Rectal smooth muscle tissue (tissue), 1 donor: Measurements from ENCODE around the gene RIC3.

Experiments
- H3K27ac ChIP-seq: one replicate; pipeline ENCODE4 v1.7.0; 2013; ENCODE audit warnings: low read depth, low read length, inconsistent platforms
- H3K27me3 ChIP-seq: one replicate; pipeline ENCODE4 v1.7.0; 2013; ENCODE audit warnings: low read length; ENCODE audit not compliant: control insufficient read depth, insufficient read depth
- H3K36me3 ChIP-seq: one replicate; pipeline ENCODE4 v1.7.0; 2013; ENCODE audit warnings: low read length; ENCODE audit not compliant: control insufficient read depth, insufficient read depth
- H3K4me1 ChIP-seq: one replicate; pipeline ENCODE4 v1.7.0; 2013; ENCODE audit warnings: low read length; ENCODE audit not compliant: control insufficient read depth, insufficient read depth
- H3K4me3 ChIP-seq: one replicate; pipeline ENCODE4 v1.7.0; 2013; ENCODE audit warnings: low read length
- H3K9ac ChIP-seq: one replicate; pipeline ENCODE4 v1.7.0; 2013; ENCODE audit warnings: low read length

Gene RIC3

GRCh38 chr11:8203414-8203715 is 34.5 kb upstream of the RIC3 start:
- no peaks in the 10 kb centered on the region for H3K27me3 ChIP-seq
- H3K9ac ChIP-seq: no peak overlapping the region
- H3K27ac ChIP-seq: no peak overlapping the region
- no peaks in the 10 kb centered on the region for H3K4me1 ChIP-seq
- no peak overlapping the region for H3K4me3 ChIP-seq
- H3K36me3 ChIP-seq: no peaks in the 10 kb centered on the region

- Histone ChIP-seq H3K9ac (no peak overlapping the region), H3K27me3 (no peaks in the 10 kb centered on the region), H3K4me3 (no peak overlapping the region), H3K4me1 (no peaks in the 10 kb centered on the region), H3K36me3 (no peaks in the 10 kb centered on the region), H3K27ac (no peak overlapping the region)
Measured at GRCh38 chr11:8202516-8203413, 33.9 kb upstream of the RIC3 start.

- no peak overlapping the region for H3K27ac ChIP-seq
Measured at GRCh38 chr11:8201644-8202365, 33.0 kb upstream of the RIC3 start.

GRCh38 chr11:8199676-8200075 is 30.9 kb upstream of the RIC3 start:
- Histone ChIP-seq H3K4me1 (no peaks in the 10 kb centered on the region), H3K27ac (no peak overlapping the region), H3K27me3 (no peaks in the 10 kb centered on the region), H3K9ac (no peak overlapping the region), H3K36me3 (no peaks in the 10 kb centered on the region), H3K4me3 (no peak overlapping the region)

More at GRCh38 chr11:8201644-8202365, 33.0 kb upstream of the RIC3 start:
- Histone ChIP-seq H3K36me3 (no peaks in the 10 kb centered on the region), H3K9ac (no peak overlapping the region), H3K4me1 (no peaks in the 10 kb centered on the region), H3K27me3 (no peaks in the 10 kb centered on the region), H3K4me3 (no peak overlapping the region)

- Histone ChIP-seq H3K27me3 (no peaks in the 10 kb centered on the region), H3K27ac (no peak overlapping the region), H3K36me3 (no peaks in the 10 kb centered on the region), H3K4me1 (no peaks in the 10 kb centered on the region), H3K9ac (no peak overlapping the region), H3K4me3 (no peak overlapping the region)
Measured at GRCh38 chr11:8196749-8197148, 27.9 kb upstream of the RIC3 start.

- Histone ChIP-seq H3K9ac (no peak overlapping the region), H3K4me3 (no peak overlapping the region), H3K27ac (no peak overlapping the region), H3K27me3 (no peaks in the 10 kb centered on the region), H3K36me3 (no peaks in the 10 kb centered on the region), H3K4me1 (no peaks in the 10 kb centered on the region)
Measured at GRCh38 chr11:8194956-8195355, 26.1 kb upstream of the RIC3 start.

GRCh38 chr11:8192896-8193209 is 24.0 kb upstream of the RIC3 start:
- Histone ChIP-seq H3K27me3 (no peaks in the 10 kb centered on the region), H3K4me3 (no peak overlapping the region), H3K27ac (no peak overlapping the region), H3K4me1 (no peaks in the 10 kb centered on the region), H3K9ac (no peak overlapping the region), H3K36me3 (no peaks in the 10 kb centered on the region)

- Histone ChIP-seq H3K36me3 (no peaks in the 10 kb centered on the region), H3K27ac (no peak overlapping the region), H3K4me1 (no peaks in the 10 kb centered on the region), H3K27me3 (no peaks in the 10 kb centered on the region), H3K4me3 (no peak overlapping the region), H3K9ac (no peak overlapping the region)
Measured at GRCh38 chr11:8192016-8192895, 23.4 kb upstream of the RIC3 start.

GRCh38 chr11:8190431-8190830 is 21.6 kb upstream of the RIC3 start:
- Histone ChIP-seq H3K27ac (no peak overlapping the region), H3K36me3 (no peaks in the 10 kb centered on the region), H3K4me3 (no peak overlapping the region), H3K27me3 (no peaks in the 10 kb centered on the region), H3K4me1 (no peaks in the 10 kb centered on the region), H3K9ac (no peak overlapping the region)

- H3K27me3 ChIP-seq: no peaks in the 10 kb centered on the region
- H3K27ac ChIP-seq: no peak overlapping the region
- no peaks in the 10 kb centered on the region for H3K36me3 ChIP-seq
- no peaks in the 10 kb centered on the region for H3K4me1 ChIP-seq
- no peak overlapping the region for H3K4me3 ChIP-seq
- no peak overlapping the region for H3K9ac ChIP-seq
Measured at GRCh38 chr11:8186429-8186828, 17.6 kb upstream of the RIC3 start.

GRCh38 chr11:8183111-8183510 is 14.3 kb upstream of the RIC3 start:
- H3K4me3 ChIP-seq: no peak overlapping the region
- no peaks in the 10 kb centered on the region for H3K4me1 ChIP-seq
- no peaks in the 10 kb centered on the region for H3K27me3 ChIP-seq
- H3K27ac ChIP-seq: no peak overlapping the region
- no peaks in the 10 kb centered on the region for H3K36me3 ChIP-seq
- H3K9ac ChIP-seq: no peak overlapping the region

- no peaks in the 10 kb centered on the region for H3K4me1 ChIP-seq
Measured at GRCh38 chr11:8180469-8180868, 11.6 kb upstream of the RIC3 start.

More at GRCh38 chr11:8180469-8180868, 11.6 kb upstream of the RIC3 start:
- no peaks in the 10 kb centered on the region for H3K27me3 ChIP-seq
- no peak overlapping the region for H3K27ac ChIP-seq
- no peaks in the 10 kb centered on the region for H3K36me3 ChIP-seq
- H3K4me3 ChIP-seq: no peak overlapping the region
- no peak overlapping the region for H3K9ac ChIP-seq
